HCT116 (cell line): Measurements from ENCODE around the gene SH3BGRL3. TPM values are rescaled to one million over a fixed set of nuclear protein-coding genes. Genes with fewer than 3 reads are reported as not detected.

ENCODE experiments used
- ATAC-seq: fragments of 200-7000 bp; cut with Tn5 transposase; 2 replicates; pipeline ENCODE4 v1.9.1; 2020; ENCODE audit warnings: mild to moderate bottlenecking, moderate library complexity
- BruUV-seq: library from RNA; stranded (reverse); fragments of 400-500 nt; replicated peaks from 2 replicates; lab custom pipeline; 2021; lab: Mats Ljungman, UMichigan
- CTCF ChIA-PET: fragments of 300-600 bp; sonication (Branson Sonifier 250); formaldehyde crosslinking; loops from one replicate; lab custom pipeline; 2021; ENCODE audit warnings: antibody characterized with exemption; lab: Charles Lee
- POLR2A ChIA-PET: fragments of 300-600, 350-600 bp; sonication (Branson Sonifier 250); formaldehyde crosslinking; loops from one replicate; lab custom pipeline; 2021; ENCODE audit warnings: antibody characterized with exemption; lab: Charles Lee
- RAD21 ChIA-PET, 2 experiments: fragments of 300-600 bp; sonication (Branson Sonifier 250); formaldehyde crosslinking; loops; one replicate each; lab custom pipeline; 2023; ENCODE audit warnings: low total read pairs in 2 of 2; ENCODE audit not compliant: uncharacterized antibody in 2 of 2, unreplicated experiment in 2 of 2, low non-redundant PET in 1 of 2; lab: Charles Lee
- DNase-seq: peaks from one replicate; pipeline ENCODE4 v3.0.0-alpha.2; 2010; ENCODE audit warnings: low read depth, low spot score
- H2AFZ ChIP-seq: fragments of 200-600 bp; shearing (Covaris generic), sonication (generic); 2 replicates; pipeline ENCODE4 v1.6.1; 2017; ENCODE audit warnings: low read depth, mixed run types, mixed read lengths, antibody characterized with exemption, low read length; ENCODE audit not compliant: poor library complexity, severe bottlenecking
- H3K27ac ChIP-seq: 2 replicates; pipeline ENCODE4 v1.5.1; 2012; ENCODE audit warnings: low read depth, low read length
- H3K27me3 ChIP-seq: fragments of 200-600 bp; sonication (generic); 2 replicates; pipeline ENCODE4 v1.6.1; 2016; ENCODE audit warnings: mixed run types, low read length, mixed read lengths; ENCODE audit not compliant: insufficient read depth
- H3K36me3 ChIP-seq, 2 experiments: fragments of 200-500 bp in 1 of 2; fragments of 200-600 bp in 1 of 2; sonication (Bioruptor generic) in 1 of 2; sonication (generic) in 1 of 2; 2 replicates each; pipeline versions ENCODE4 v1.5.1 to v1.6.1; 2014 to 2016; ENCODE audit warnings: low read length in 2 of 2, inconsistent platforms in 1 of 2, mixed read lengths in 1 of 2, mixed run types in 1 of 2; ENCODE audit not compliant: insufficient read depth in 2 of 2, control insufficient read depth in 1 of 2
- H3K4me1 ChIP-seq, 2 experiments: fragments of 200-600 bp in 1 of 2; sonication (generic) in 1 of 2; 2 replicates each; pipeline versions ENCODE4 v1.5.1 to v1.6.1; 2012 to 2017; ENCODE audit warnings: low read length in 2 of 2, inconsistent platforms in 1 of 2, mild to moderate bottlenecking in 1 of 2, mixed read lengths in 1 of 2, mixed run types in 1 of 2, moderate library complexity in 1 of 2; ENCODE audit not compliant: insufficient read depth in 2 of 2, control insufficient read depth in 1 of 2
- H3K4me2 ChIP-seq: fragments of 200-600 bp; sonication (generic); 2 replicates; pipeline ENCODE4 v1.6.1; 2017; ENCODE audit warnings: mixed run types, low read length, mixed read lengths
- H3K4me3 ChIP-seq, 2 experiments: fragments of 200-600 bp in 1 of 2; sonication (generic) in 1 of 2; replicated peaks in 1 of 2; 2 replicates each; pipeline ENCODE4 v1.5.1; 2011 to 2016; ENCODE audit warnings: low read length in 2 of 2, control low read depth in 1 of 2, low read depth in 1 of 2, mild to moderate bottlenecking in 1 of 2, mixed read lengths in 1 of 2, mixed run types in 1 of 2
- H3K79me2 ChIP-seq: fragments of 200-600 bp; sonication (generic); 2 replicates; pipeline ENCODE4 v1.6.1; 2017; ENCODE audit warnings: mild to moderate bottlenecking, mixed run types, low read length, moderate library complexity, mixed read lengths; ENCODE audit not compliant: insufficient read depth
- H3K9ac ChIP-seq: fragments of 200-600 bp; sonication (generic); 2 replicates; pipeline ENCODE4 v1.6.1; 2016; ENCODE audit warnings: low read length, mixed read lengths
- H3K9me2 ChIP-seq: fragments of 200-600 bp; sonication (generic), shearing (Covaris generic); 2 replicates; pipeline ENCODE4 v1.6.1; 2017; ENCODE audit warnings: mixed run types, mild to moderate bottlenecking, moderate library complexity; ENCODE audit not compliant: insufficient read depth
- H3K9me3 ChIP-seq, 2 experiments: fragments of 200-500 bp in 1 of 2; fragments of 200-600 bp in 1 of 2; sonication (Bioruptor generic) in 1 of 2; sonication (generic) in 1 of 2; 2 replicates each; pipeline ENCODE4 v1.6.1; 2014 to 2017; ENCODE audit warnings: low read length in 2 of 2, mixed read lengths in 2 of 2, inconsistent platforms in 1 of 2, low read depth in 1 of 2, mild to moderate bottlenecking in 1 of 2, mixed run types in 1 of 2, moderate library complexity in 1 of 2; ENCODE audit not compliant: control insufficient read depth in 1 of 2, insufficient read depth in 1 of 2
- H4K20me1 ChIP-seq: fragments of 200-600 bp; sonication (generic), shearing (Covaris generic); 2 replicates; pipeline ENCODE4 v1.6.1; 2017; ENCODE audit warnings: mixed run types, mild to moderate bottlenecking, moderate library complexity; ENCODE audit not compliant: insufficient read depth
- ELF1 ChIP-seq: IDR thresholded peaks from 2 replicates; pipeline ENCODE4 v1.6.1; 2012; ENCODE audit warnings: low read depth, borderline replicate concordance
- POLR2AphosphoS5 ChIP-seq: IDR thresholded peaks from 2 replicates; pipeline ENCODE4 v1.6.1; 2011; ENCODE audit warnings: mild to moderate bottlenecking, low read depth, low read length, moderate library complexity
- SIN3A ChIP-seq: IDR thresholded peaks from 2 replicates; pipeline ENCODE4 v1.6.1; 2012; ENCODE audit warnings: low read depth
- TCF7L2 ChIP-seq: IDR thresholded peaks from 2 replicates; pipeline ENCODE4 v1.7.0; 2011; ENCODE audit warnings: borderline replicate concordance, inconsistent platforms; ENCODE audit not compliant: insufficient read depth, insufficient read length; ENCODE audit errors: extremely low read depth
- YY1 ChIP-seq: IDR thresholded peaks from 2 replicates; pipeline ENCODE4 v1.6.1; 2011; ENCODE audit warnings: low read length, low read depth, moderate library complexity, mild to moderate bottlenecking; ENCODE audit not compliant: insufficient replicate concordance; ENCODE audit errors: extremely low read depth
- ZFX ChIP-seq: fragments of 450-650 bp; IDR thresholded peaks from 2 replicates; pipeline ENCODE4 v1.6.1; 2017
- intact Hi-C: fragments of 100-400 bp; cut with micrococcal nuclease; formaldehyde crosslinking; loops from 2 replicates; pipeline ENCODE4 v1.10.0; 2022
- total RNA-seq: library from RNA; stranded (reverse); gene quantifications from one replicate; pipeline ENCODE4 v1.2.1, GENCODE V29; 2021; ENCODE audit not compliant: unreplicated experiment
- TF ChIP-seq, protein P1 (sequence below): IDR thresholded peaks from 2 replicates; pipeline ENCODE4 v1.6.1; 2012; ENCODE audit warnings: low read depth

The SH3BGRL3 gene
- total RNA-seq, 1 experiment from 2014 or later, result 112 TPM

DNA sequence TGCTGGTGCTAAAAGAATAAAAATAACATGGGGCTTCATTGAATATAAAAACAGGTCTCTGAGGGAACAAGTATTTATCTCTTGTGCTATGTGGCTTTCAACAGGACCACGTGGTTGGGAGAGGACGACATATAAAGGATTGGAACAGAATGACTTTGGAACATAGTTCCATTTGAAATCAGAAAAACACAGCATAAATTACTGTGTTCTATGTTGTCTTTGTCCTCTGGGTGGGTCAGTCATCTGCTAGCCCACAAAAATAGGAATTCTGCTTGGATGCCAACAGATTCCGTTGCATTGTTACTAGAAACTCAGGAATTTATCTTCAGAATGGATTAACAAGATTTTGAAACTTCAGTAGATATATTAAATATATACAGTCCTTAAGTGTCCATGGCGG is 40.0 kb upstream of the SH3BGRL3 start:
- BruUV-seq, result no TSS peak

DNA sequence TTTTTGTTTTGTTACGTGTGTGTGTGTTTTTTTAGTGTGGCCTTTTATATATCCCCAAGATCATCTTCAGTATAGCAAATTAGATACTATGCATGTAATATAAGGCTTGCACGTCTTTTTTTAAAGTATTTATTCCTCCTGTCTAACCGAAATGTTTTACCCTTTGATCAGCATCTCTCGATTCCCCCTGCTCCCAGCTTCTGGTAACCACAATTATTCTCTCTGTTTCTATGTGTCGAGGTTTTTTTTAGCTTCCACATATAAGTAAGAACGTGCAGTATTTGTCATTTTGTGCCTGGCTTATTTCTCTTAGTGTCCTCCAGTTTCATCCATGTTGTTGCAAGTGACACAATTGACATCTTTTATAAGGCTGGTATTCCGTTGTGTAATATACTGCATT is 27.2 kb upstream of the SH3BGRL3 start:
- no peak overlapping the region for H3K4me2 ChIP-seq
- POLR2A ChIA-PET, result no interaction called here
- no peak for TF ChIP-seq ELF1
- no peak for TF ChIP-seq SIN3A
- no peak for TF ChIP-seq POLR2AphosphoS5
- TF ChIP-seq, protein P1, sequence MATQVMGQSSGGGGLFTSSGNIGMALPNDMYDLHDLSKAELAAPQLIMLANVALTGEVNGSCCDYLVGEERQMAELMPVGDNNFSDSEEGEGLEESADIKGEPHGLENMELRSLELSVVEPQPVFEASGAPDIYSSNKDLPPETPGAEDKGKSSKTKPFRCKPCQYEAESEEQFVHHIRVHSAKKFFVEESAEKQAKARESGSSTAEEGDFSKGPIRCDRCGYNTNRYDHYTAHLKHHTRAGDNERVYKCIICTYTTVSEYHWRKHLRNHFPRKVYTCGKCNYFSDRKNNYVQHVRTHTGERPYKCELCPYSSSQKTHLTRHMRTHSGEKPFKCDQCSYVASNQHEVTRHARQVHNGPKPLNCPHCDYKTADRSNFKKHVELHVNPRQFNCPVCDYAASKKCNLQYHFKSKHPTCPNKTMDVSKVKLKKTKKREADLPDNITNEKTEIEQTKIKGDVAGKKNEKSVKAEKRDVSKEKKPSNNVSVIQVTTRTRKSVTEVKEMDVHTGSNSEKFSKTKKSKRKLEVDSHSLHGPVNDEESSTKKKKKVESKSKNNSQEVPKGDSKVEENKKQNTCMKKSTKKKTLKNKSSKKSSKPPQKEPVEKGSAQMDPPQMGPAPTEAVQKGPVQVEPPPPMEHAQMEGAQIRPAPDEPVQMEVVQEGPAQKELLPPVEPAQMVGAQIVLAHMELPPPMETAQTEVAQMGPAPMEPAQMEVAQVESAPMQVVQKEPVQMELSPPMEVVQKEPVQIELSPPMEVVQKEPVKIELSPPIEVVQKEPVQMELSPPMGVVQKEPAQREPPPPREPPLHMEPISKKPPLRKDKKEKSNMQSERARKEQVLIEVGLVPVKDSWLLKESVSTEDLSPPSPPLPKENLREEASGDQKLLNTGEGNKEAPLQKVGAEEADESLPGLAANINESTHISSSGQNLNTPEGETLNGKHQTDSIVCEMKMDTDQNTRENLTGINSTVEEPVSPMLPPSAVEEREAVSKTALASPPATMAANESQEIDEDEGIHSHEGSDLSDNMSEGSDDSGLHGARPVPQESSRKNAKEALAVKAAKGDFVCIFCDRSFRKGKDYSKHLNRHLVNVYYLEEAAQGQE, result no peak
- no peak for TF ChIP-seq TCF7L2
- H3K4me1 ChIP-seq, result no peaks in the 10 kb centered on the region
- no peaks in the 10 kb centered on the region for H3K27me3 ChIP-seq
- peaks cover 16 to 37% of the 10 kb centered on the region in 2 experiments; a peak in 3 of 4 replicates for H3K36me3 ChIP-seq
- H3K4me3 ChIP-seq, result no peak overlapping the region
- CTCF ChIA-PET, result interaction anchor here (0.9 kb wide), 1 partner anchor 19 kb away, joined by 3 read pairs; no protein-coding TSS in a partner anchor
- H4K20me1 ChIP-seq, result no peaks in the 10 kb centered on the region
- RAD21 ChIA-PET, result no interaction called here
- no peak overlapping the region for H3K9ac ChIP-seq
- no peak overlapping the region for H2AFZ ChIP-seq
- BruUV-seq, result no TSS peak
- DNase-seq (no peak), ATAC-seq (no peak)
- H3K79me2 ChIP-seq, result peaks cover 80% of the 10 kb centered on the region
- H3K9me3 ChIP-seq, result no peaks in the 10 kb centered on the region
- intact Hi-C loops, result no loop called here
- H3K27ac ChIP-seq, result no peak overlapping the region
- H3K9me2 ChIP-seq, result no peaks in the 10 kb centered on the region

More for the DNA sequence above, 40.0 kb upstream of the SH3BGRL3 start:
- Histone ChIP-seq H3K4me3 (no peak overlapping the region), H3K79me2 (peaks cover 99% of the 10 kb centered on the region), H4K20me1 (peaks cover 2% of the 10 kb centered on the region; the same call in 1 of the 2 replicates), H3K36me3 (peaks cover 18 to 24% of the 10 kb centered on the region in 2 experiments; a peak in 3 of 4 replicates), H3K9me2 (no peaks in the 10 kb centered on the region), H3K27ac (no peak overlapping the region), H3K27me3 (no peaks in the 10 kb centered on the region), H3K9ac (no peak overlapping the region), H3K4me2 (no peak overlapping the region), H3K4me1 (peaks cover 17 to 30% of the 10 kb centered on the region in 2 experiments), H2AFZ (no peak overlapping the region), H3K9me3 (no peaks in the 10 kb centered on the region)
- ATAC-seq (no peak), DNase-seq (no peak)
- intact Hi-C loops, result no loop called here
- ChIA-PET POLR2A (no interaction called here), CTCF (no interaction called here), RAD21 (no interaction called here)
- TF ChIP-seq ZFX (no peak), YY1 (no peak)
